ENCODE measurements around the gene CANX. TPM values are rescaled to one million over a fixed set of nuclear protein-coding genes. Genes with fewer than 3 reads are reported as not detected.
A peak's percentile ranks its signal among the peaks of the same experiment; 100 is the strongest.
"Not testable (repeated sequence)": the region's sequence is repeated elsewhere in the genome, so short reads cannot be mapped to it uniquely, and the experiment has no call there.

Gene CANX
- polyA plus RNA-seq, 1 donor = 473 TPM

- DNase-seq = peak; percentile 98 to 99
- no peaks in the 10 kb centered on the region for H3K36me3 ChIP-seq (ENCODE audit: control insufficient read depth, insufficient read depth, low read length)
- peak overlapping the region; percentile 76 for H3K4me3 ChIP-seq (ENCODE audit: low read length)
- H3K27me3 ChIP-seq (ENCODE audit: control insufficient read depth, insufficient read depth, low read length) = no peaks in the 10 kb centered on the region
- WGBS (ENCODE audit: insufficient coverage, low lambda C conversion rate) = no CpG with 5 or more reads among the region's 78 CpGs
- peaks cover 18% of the 10 kb centered on the region for H3K4me1 ChIP-seq (ENCODE audit: control insufficient read depth, insufficient read depth, low read length)
- H3K27ac ChIP-seq (ENCODE audit: low read length) = peak overlapping the region; percentile 98
- peaks cover 8% of the 10 kb centered on the region for H3K9me3 ChIP-seq (ENCODE audit: control insufficient read depth, low read depth, low read length)
Measured at GRCh38 chr5:179678223-179679013, 20.3 kb upstream of the CANX start.

GRCh38 chr5:179679014-179679674 is 19.6 kb upstream of the CANX start:
- Histone ChIP-seq H3K36me3 (ENCODE audit: control insufficient read depth, insufficient read depth, low read length) (no peaks in the 10 kb centered on the region), H3K27me3 (ENCODE audit: control insufficient read depth, insufficient read depth, low read length) (no peaks in the 10 kb centered on the region), H3K4me1 (ENCODE audit: control insufficient read depth, insufficient read depth, low read length) (peaks cover 18% of the 10 kb centered on the region), H3K4me3 (ENCODE audit: low read length) (peak overlapping the region; percentile 76), H3K27ac (ENCODE audit: low read length) (peak overlapping the region; percentile 98), H3K9me3 (ENCODE audit: control insufficient read depth, low read depth, low read length) (peaks cover 8% of the 10 kb centered on the region)
- 100% methylated on average over 1 of the region's 41 CpGs for WGBS (ENCODE audit: insufficient coverage, low lambda C conversion rate)
- DNase-seq = peak; percentile 72 to 77

- H3K4me3 ChIP-seq (ENCODE audit: low read length) = no peak overlapping the region
- peaks cover 18% of the 10 kb centered on the region for H3K4me1 ChIP-seq (ENCODE audit: control insufficient read depth, insufficient read depth, low read length)
- peaks cover 8% of the 10 kb centered on the region for H3K9me3 ChIP-seq (ENCODE audit: control insufficient read depth, low read depth, low read length)
- peak in 1 of 2 donors; percentile 58 for DNase-seq
- no peak overlapping the region for H3K27ac ChIP-seq (ENCODE audit: low read length)
- WGBS (ENCODE audit: insufficient coverage, low lambda C conversion rate) = no CpG with 5 or more reads among the region's 9 CpGs
- H3K27me3 ChIP-seq (ENCODE audit: control insufficient read depth, insufficient read depth, low read length) = no peaks in the 10 kb centered on the region
- no peaks in the 10 kb centered on the region for H3K36me3 ChIP-seq (ENCODE audit: control insufficient read depth, insufficient read depth, low read length)
Measured at GRCh38 chr5:179680014-179680779, 18.6 kb upstream of the CANX start.

- Histone ChIP-seq H3K4me1 (ENCODE audit: control insufficient read depth, insufficient read depth, low read length) (peaks cover 18% of the 10 kb centered on the region), H3K36me3 (ENCODE audit: control insufficient read depth, insufficient read depth, low read length) (no peaks in the 10 kb centered on the region), H3K27ac (ENCODE audit: low read length) (no peak within 1 kb of the TSS), H3K27me3 (ENCODE audit: control insufficient read depth, insufficient read depth, low read length) (no peaks in the 10 kb centered on the region), H3K9me3 (ENCODE audit: control insufficient read depth, low read depth, low read length) (peaks cover 8% of the 10 kb centered on the region), H3K4me3 (ENCODE audit: low read length) (no peak within 1 kb of the TSS)
- DNase-seq = no peak
- WGBS (ENCODE audit: insufficient coverage, low lambda C conversion rate) = 100% methylated on average over 2 of the region's 5 CpGs
Measured at GRCh38 chr5:179680780-179681401, 17.9 kb upstream of the CANX start, which contains the start of gene CBY3. Gene CBY3 (minus strand): TSS chr5:179681034. CDS start chr5:179680918, 116 bp downstream.

- H3K9me3 ChIP-seq (ENCODE audit: control insufficient read depth, low read depth, low read length); DNase-seq; H3K36me3 ChIP-seq (ENCODE audit: control insufficient read depth, insufficient read depth, low read length); H3K27me3 ChIP-seq (ENCODE audit: control insufficient read depth, insufficient read depth, low read length); H3K4me1 ChIP-seq (ENCODE audit: control insufficient read depth, insufficient read depth, low read length); H3K27ac ChIP-seq (ENCODE audit: low read length); H3K4me3 ChIP-seq (ENCODE audit: low read length): not testable (repeated sequence)
- no CpG with 5 or more reads among the region's 9 CpGs for WGBS (ENCODE audit: insufficient coverage, low lambda C conversion rate)
Measured at GRCh38 chr5:179689212-179689611, 9.6 kb upstream of the CANX start.

GRCh38 chr5:179694561-179694960 is 4.2 kb upstream of the CANX start:
- Histone ChIP-seq H3K9me3 (ENCODE audit: control insufficient read depth, low read depth, low read length) (no peaks in the 10 kb centered on the region), H3K36me3 (ENCODE audit: control insufficient read depth, insufficient read depth, low read length) (no peaks in the 10 kb centered on the region), H3K4me1 (ENCODE audit: control insufficient read depth, insufficient read depth, low read length) (peaks cover 8% of the 10 kb centered on the region), H3K27ac (ENCODE audit: low read length) (no peak overlapping the region), H3K4me3 (ENCODE audit: low read length) (no peak overlapping the region), H3K27me3 (ENCODE audit: control insufficient read depth, insufficient read depth, low read length) (no peaks in the 10 kb centered on the region)
- 96% methylated on average over 4 of the region's 6 CpGs for WGBS (ENCODE audit: insufficient coverage, low lambda C conversion rate)
- DNase-seq = no peak

- 75% methylated on average over 1 of the region's 3 CpGs for WGBS (ENCODE audit: insufficient coverage, low lambda C conversion rate)
- no peak overlapping the region for H3K27ac ChIP-seq (ENCODE audit: low read length)
- DNase-seq = peak in 1 of 2 donors; percentile 33
- H3K27me3 ChIP-seq (ENCODE audit: control insufficient read depth, insufficient read depth, low read length) = no peaks in the 10 kb centered on the region
- H3K9me3 ChIP-seq (ENCODE audit: control insufficient read depth, low read depth, low read length) = no peaks in the 10 kb centered on the region
- no peak overlapping the region for H3K4me3 ChIP-seq (ENCODE audit: low read length)
- peaks cover 16% of the 10 kb centered on the region for H3K4me1 ChIP-seq (ENCODE audit: control insufficient read depth, insufficient read depth, low read length)
- peaks cover 5% of the 10 kb centered on the region for H3K36me3 ChIP-seq (ENCODE audit: control insufficient read depth, insufficient read depth, low read length)
Measured at GRCh38 chr5:179696603-179697002, 2.2 kb upstream of the CANX start.

- no peak for DNase-seq
- H3K4me3 ChIP-seq (ENCODE audit: low read length) = no peak overlapping the region
- peaks cover 16% of the 10 kb centered on the region for H3K4me1 ChIP-seq (ENCODE audit: control insufficient read depth, insufficient read depth, low read length)
- H3K27ac ChIP-seq (ENCODE audit: low read length) = peak overlapping the region; percentile 87
- H3K27me3 ChIP-seq (ENCODE audit: control insufficient read depth, insufficient read depth, low read length) = no peaks in the 10 kb centered on the region
- peaks cover 5% of the 10 kb centered on the region for H3K36me3 ChIP-seq (ENCODE audit: control insufficient read depth, insufficient read depth, low read length)
- no CpG with 5 or more reads among the region's 2 CpGs for WGBS (ENCODE audit: insufficient coverage, low lambda C conversion rate)
- H3K9me3 ChIP-seq (ENCODE audit: control insufficient read depth, low read depth, low read length) = no peaks in the 10 kb centered on the region
Measured at GRCh38 chr5:179697108-179697507, 1.7 kb upstream of the CANX start.

GRCh38 chr5:179697543-179697942 is 1.2 kb upstream of the CANX start:
- H3K36me3 ChIP-seq (ENCODE audit: control insufficient read depth, insufficient read depth, low read length); H3K27me3 ChIP-seq (ENCODE audit: control insufficient read depth, insufficient read depth, low read length); DNase-seq; H3K9me3 ChIP-seq (ENCODE audit: control insufficient read depth, low read depth, low read length): not testable (repeated sequence)
- peak overlapping the region; percentile 66 for H3K4me3 ChIP-seq (ENCODE audit: low read length)
- H3K4me1 ChIP-seq (ENCODE audit: control insufficient read depth, insufficient read depth, low read length) = peaks cover 19% of the 10 kb centered on the region
- H3K27ac ChIP-seq (ENCODE audit: low read length) = peak overlapping the region; percentile 87
- WGBS (ENCODE audit: insufficient coverage, low lambda C conversion rate) = no CpG with 5 or more reads among the region's 15 CpGs
